ENCODE data around the gene EFNA5.

DNA sequence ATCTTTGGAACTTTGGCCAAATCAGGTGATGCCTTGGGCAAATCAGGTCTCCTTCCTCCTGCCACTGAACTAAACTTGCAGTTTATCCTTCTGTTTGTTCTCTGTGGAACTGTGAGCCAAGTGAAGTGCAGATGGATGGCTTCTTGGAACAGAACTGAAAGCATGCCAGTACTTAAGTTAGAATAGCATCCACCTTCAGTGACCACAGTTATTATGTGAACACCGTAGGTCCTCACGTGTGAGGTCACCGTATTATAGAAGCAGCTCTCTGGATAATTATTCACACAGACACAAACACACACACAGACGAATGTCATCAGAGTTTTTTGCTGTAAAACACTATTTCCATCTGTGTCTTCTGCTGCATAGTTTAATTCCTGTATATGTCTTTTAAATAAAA lies 162.6 kb downstream of the EFNA5 start:
- TF ChIP-seq EZH2 (IDR thresholded peaks at IDR 0.05; ENCODE audit: insufficient read depth, poor library complexity, severe bottlenecking) (no peak), EZH2phosphoT487 (IDR thresholded peaks at IDR 0.05; ENCODE audit: insufficient read depth, low read depth) (no peak)
